DMS153 treated with DMSO at 0.1 percent for 48 hours (cell line): ENCODE data around the gene PRSS27.

Experiments
- DNase-seq: peaks from one replicate; lab custom pipeline; 2025; ENCODE audit not compliant: unreplicated experiment; lab: John Stamatoyannopoulos, UW

Gene PRSS27

GRCh38 chr16:2720064-2720457, at the start of gene PRSS27:
Gene PRSS27 (minus strand): TSS chr16:2720224. CDS start chr16:2720160, 64 bp downstream.
- no peak for DNase-seq

- DNase-seq, result no peak
These were observed 49.6 kb upstream of the PRSS27 start for GRCh38 chr16:2769675-2770056.

GRCh38 chr16:2769100-2769529, 49.1 kb upstream of the PRSS27 start:
- DNase-seq, result no peak

- no peak for DNase-seq
These were observed 48.5 kb upstream of the PRSS27 start for GRCh38 chr16:2768403-2769089.

GRCh38 chr16:2767891-2768290, 47.9 kb upstream of the PRSS27 start:
- no peak for DNase-seq

- DNase-seq, result no peak
These were observed 47.2 kb upstream of the PRSS27 start for GRCh38 chr16:2767140-2767731.

- no peak for DNase-seq
These were observed 46.6 kb upstream of the PRSS27 start for GRCh38 chr16:2766430-2767139.

- DNase-seq, result no peak
These were observed 45.7 kb upstream of the PRSS27 start for GRCh38 chr16:2765462-2766404.

GRCh38 chr16:2764718-2765117, 44.7 kb upstream of the PRSS27 start:
- DNase-seq, result no peak

- no peak for DNase-seq
These were observed 43.1 kb upstream of the PRSS27 start for GRCh38 chr16:2763173-2763572.

- no peak for DNase-seq
These were observed 42.7 kb upstream of the PRSS27 start for GRCh38 chr16:2762711-2763110.

GRCh38 chr16:2761886-2762583, 42.0 kb upstream of the PRSS27 start:
- no peak for DNase-seq

GRCh38 chr16:2761472-2761871, 41.4 kb upstream of the PRSS27 start:
- no peak for DNase-seq

- no peak for DNase-seq
These were observed 37.3 kb upstream of the PRSS27 start for GRCh38 chr16:2757344-2757743.

GRCh38 chr16:2756288-2757015, 36.4 kb upstream of the PRSS27 start:
- no peak for DNase-seq

- no peak for DNase-seq
These were observed 35.1 kb upstream of the PRSS27 start for GRCh38 chr16:2755158-2755557.

GRCh38 chr16:2753733-2754020, 33.7 kb upstream of the PRSS27 start:
- DNase-seq, result no peak

GRCh38 chr16:2752850-2753732, 33.1 kb upstream of the PRSS27 start:
- peak; percentile 44 for DNase-seq
